LHCN-M2 (cell line): Measurements from ENCODE around the gene HDAC7. TPM values are rescaled to one million over a fixed set of nuclear protein-coding genes. Genes with fewer than 3 reads are reported as not detected.
"Not testable (repeated sequence)": the region's sequence is repeated elsewhere in the genome, so short reads cannot be mapped to it uniquely, and the experiment has no call there.

ENCODE experiments used
- DNase-seq: peaks from one replicate; pipeline ENCODE4 v3.0.0-alpha.2; 2012; ENCODE audit warnings: low read depth
- total RNA-seq: library from RNA; depleted of rRNA; stranded (reverse); fragments of >200 nt; gene quantifications from 2 replicates; pipeline ENCODE4 v1.2.3, GENCODE V29; 2014

HDAC7 gene
- total RNA-seq, 1 experiment from 2014 or later, result 26.3 TPM

- DNase-seq, result no peak
These were observed 6.0 kb downstream of the HDAC7 start for GRCh38 chr12:47813511-47814196.

- peak; percentile 75 for DNase-seq
These were observed 6.7 kb downstream of the HDAC7 start for GRCh38 chr12:47812797-47813510.

GRCh38 chr12:47811581-47812484, 7.9 kb downstream of the HDAC7 start:
- no peak for DNase-seq

GRCh38 chr12:47811072-47811396, 8.7 kb downstream of the HDAC7 start:
- no peak for DNase-seq

- not testable (repeated sequence) for DNase-seq
These were observed 10.2 kb downstream of the HDAC7 start for GRCh38 chr12:47809518-47809917.

GRCh38 chr12:47808574-47809365, 10.9 kb downstream of the HDAC7 start:
- DNase-seq, result no peak

- peak; percentile 61 for DNase-seq
These were observed 11.7 kb downstream of the HDAC7 start for GRCh38 chr12:47808050-47808449.

- DNase-seq, result no peak
These were observed 12.4 kb downstream of the HDAC7 start for GRCh38 chr12:47807338-47807737.

GRCh38 chr12:47805417-47805816, 14.3 kb downstream of the HDAC7 start:
- no peak for DNase-seq

GRCh38 chr12:47804171-47804570, 15.5 kb downstream of the HDAC7 start:
- no peak for DNase-seq

GRCh38 chr12:47803191-47803875, 16.4 kb downstream of the HDAC7 start:
- no peak for DNase-seq

GRCh38 chr12:47802312-47802711, 17.4 kb downstream of the HDAC7 start:
- no peak for DNase-seq

GRCh38 chr12:47801904-47802246, 17.8 kb downstream of the HDAC7 start:
- no peak for DNase-seq

- no peak for DNase-seq
These were observed 18.4 kb downstream of the HDAC7 start for GRCh38 chr12:47801170-47801903.

- no peak for DNase-seq
These were observed 19.1 kb downstream of the HDAC7 start for GRCh38 chr12:47800582-47800981.

GRCh38 chr12:47799357-47799955, 20.2 kb downstream of the HDAC7 start:
- no peak for DNase-seq

GRCh38 chr12:47798382-47798948, 21.2 kb downstream of the HDAC7 start:
- no peak for DNase-seq

- DNase-seq, result no peak
These were observed 22.3 kb downstream of the HDAC7 start for GRCh38 chr12:47797441-47797840.

GRCh38 chr12:47795814-47796411, 23.8 kb downstream of the HDAC7 start:
- no peak for DNase-seq
